Skeletal muscle cell (primary cell): ENCODE results near the gene PSMG3.

Experiments
- DNase-seq: peaks from one replicate; pipeline ENCODE4 v3.0.0-alpha.2; 2010; ENCODE audit warnings: low read depth
- H3K4me3 ChIP-seq: 2 replicates; pipeline ENCODE4 v1.5.1; 2011; ENCODE audit warnings: low read depth, mild to moderate bottlenecking, control low read depth, low read length, moderate library complexity

Gene PSMG3

DNA sequence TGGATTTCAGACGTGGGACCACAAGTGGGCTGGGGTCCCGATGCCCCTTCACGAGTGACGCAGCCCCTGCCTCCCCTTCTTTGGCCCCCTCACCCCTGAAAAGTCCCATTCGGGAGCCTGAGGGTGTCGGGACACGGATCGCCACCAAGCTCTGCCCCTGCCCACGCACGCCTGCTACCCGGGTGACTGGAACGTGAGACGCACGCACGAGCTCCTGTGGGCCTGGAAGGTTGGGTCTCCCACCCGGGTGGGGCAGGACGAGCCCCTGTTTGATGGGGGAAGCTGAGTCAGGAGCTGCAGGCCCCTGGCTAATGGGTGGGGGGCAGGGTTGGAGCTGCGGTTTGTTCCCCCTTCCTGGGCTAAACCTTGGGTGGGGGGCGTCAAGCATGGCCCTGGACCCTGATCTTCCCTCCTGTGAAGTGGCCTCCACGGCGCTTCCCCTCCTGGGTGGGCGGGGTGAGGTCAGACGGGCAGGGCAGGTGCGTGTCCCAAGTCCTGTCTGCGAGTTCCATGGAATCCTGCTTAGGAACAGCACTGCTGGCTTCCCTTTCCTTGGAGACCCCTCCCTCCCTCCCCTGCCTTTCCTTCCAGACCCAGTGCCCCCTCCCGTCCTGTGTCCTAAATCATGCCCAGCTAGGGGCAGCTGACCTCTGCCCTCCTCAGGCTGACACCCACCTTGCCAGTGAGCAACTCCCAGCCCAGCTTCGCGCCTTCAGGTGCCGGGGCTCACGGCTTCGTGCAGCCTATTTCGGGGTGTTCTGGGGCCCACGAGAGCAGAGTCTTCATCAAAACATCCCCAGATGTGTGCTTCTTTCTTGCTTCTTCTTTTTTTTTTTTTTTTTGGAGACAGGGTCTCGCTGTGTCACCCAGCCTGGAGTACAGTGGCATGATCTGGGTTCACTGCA lies 8.5 kb downstream of the PSMG3 start:
- H3K4me3 ChIP-seq, result no peak overlapping the region
- DNase-seq, result no peak

DNA sequence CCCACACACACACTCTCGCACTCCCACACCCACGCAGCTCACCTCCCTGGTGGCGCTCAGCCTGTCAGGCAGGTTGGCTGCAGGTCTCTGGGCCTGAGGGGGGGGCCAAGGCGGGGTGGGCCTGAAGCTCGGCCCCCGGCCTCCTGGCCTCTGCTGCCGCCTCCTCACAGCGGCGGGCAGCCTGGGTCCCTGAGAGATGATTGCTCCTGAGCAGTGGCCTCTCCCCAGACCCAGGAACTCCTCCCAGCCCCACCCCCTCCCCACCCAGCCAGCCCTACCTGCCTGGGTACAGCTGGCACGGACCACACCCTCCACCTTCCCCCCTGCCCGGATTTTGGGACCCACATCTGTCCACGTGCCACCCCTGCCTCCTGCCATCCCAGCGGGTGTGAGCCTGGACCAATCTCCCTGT lies 9.2 kb downstream of the PSMG3 start:
- no peak overlapping the region for H3K4me3 ChIP-seq
- no peak for DNase-seq

DNA sequence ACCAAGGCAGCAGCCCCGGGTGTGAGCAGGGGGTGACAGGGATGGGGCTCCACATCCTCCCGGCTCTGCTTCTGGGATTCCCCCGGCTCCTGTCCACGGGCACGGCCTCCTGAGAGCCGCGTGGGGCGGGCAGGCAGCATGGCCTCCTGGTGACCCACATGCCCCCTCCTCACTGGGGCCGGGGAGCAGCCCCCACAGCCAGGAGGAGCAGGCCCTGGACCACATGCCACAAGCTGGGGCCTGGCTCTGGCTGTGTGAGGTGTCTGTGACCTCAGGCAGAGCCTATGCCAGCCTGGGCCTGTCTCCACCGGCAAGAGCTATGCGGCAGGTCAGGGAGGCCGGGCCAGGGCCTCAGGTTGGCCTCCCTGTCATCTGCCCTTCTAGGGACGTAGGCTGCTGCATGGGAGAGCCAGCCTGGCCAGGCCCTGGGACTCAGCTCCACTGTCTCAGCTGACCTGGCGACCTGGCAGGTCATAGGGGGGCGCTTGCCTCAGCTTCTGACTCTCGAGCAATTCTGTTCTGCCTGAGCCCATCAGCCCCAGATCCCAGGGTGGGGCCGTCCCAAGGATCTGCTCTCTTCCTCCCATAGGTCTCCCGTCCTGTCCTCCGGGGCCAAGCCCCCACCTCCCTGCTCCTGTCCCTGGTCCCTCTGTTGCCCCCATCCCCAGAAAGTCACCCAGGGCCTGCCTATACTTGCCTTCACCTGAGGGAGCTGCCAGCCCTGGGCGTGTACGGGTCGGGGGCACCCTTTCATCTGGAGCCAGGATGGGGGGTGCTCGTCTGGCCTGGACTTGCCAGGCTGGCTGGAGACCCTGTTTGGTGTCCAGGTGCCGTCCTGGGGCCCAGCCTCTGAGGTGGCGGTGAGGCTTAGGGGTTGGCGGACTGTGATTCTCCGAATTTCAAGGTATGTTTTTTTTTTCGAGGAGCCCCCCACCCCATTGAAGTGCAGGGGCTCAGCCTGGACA lies 9.9 kb downstream of the PSMG3 start:
- no peak overlapping the region for H3K4me3 ChIP-seq
- no peak for DNase-seq

DNA sequence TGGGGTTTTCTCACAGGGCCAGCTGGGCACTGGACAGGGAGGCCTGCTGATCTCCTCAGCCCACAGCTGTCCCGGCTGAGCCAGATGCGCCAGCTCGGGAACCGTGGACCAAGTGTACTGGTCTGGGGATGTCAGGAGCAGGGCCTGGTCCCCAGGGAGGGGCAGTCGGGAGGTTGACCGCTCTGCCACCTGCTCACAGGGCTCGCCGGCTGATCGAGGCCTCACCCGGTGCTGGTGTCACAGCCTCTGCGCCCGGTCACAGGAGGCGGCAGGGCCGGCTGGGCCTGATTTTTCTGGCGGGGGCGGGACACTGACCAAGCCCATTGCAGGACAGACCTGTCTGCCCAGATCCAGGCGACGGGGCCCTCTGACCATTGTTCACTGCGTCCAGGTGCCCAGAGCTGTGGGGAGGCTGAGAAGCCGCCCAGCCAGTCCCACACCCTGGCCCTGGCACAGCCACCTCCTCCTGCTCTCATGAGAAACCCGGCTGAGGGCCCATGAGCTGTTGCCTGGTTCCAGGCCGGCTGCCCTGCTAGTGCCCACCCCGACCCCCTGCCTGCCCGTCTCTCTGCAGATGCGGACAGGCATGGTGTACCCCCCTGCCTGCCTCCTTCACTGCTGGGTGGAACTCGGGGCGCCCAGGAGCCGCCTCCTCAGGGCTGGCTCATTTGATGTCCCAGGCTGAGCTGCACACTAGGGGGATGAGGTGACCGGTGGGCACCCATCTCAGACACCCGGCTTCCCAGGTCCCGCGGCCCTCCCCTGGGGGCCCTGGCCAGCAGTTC lies 10.8 kb downstream of the PSMG3 start:
- DNase-seq, result no peak
- no peak overlapping the region for H3K4me3 ChIP-seq

DNA sequence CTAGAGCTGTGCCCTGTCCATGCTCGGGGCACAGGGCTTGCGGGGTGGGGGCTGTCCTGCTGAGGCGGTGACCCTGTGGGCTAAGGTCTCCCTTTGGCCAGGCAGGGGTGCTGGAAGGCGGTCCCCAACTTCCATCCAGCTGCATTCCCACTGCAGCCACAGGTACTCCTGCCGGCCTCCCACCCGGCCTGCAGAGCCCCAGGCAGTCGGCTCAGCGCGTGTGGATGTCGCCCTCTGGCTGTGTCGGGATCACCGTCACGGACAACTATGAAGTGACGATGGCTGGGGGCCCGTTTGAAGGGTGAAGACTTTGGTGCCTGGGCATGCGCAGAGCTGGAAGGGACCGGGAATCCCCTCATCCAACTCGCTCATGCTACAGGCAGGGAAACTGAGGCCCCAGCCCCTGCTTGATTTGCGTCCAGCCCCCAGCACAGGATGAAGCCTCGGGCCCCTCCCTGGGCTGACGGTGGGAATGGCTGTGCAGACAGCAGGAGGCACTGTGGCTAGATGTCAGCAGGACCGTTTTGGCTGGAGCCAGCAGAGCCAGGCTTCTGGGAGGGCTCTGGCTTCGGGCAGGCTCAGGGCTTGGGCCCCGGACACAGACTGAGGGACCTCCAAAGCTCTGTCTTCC lies 11.5 kb downstream of the PSMG3 start:
- no peak for DNase-seq
- H3K4me3 ChIP-seq, result no peak overlapping the region

DNA sequence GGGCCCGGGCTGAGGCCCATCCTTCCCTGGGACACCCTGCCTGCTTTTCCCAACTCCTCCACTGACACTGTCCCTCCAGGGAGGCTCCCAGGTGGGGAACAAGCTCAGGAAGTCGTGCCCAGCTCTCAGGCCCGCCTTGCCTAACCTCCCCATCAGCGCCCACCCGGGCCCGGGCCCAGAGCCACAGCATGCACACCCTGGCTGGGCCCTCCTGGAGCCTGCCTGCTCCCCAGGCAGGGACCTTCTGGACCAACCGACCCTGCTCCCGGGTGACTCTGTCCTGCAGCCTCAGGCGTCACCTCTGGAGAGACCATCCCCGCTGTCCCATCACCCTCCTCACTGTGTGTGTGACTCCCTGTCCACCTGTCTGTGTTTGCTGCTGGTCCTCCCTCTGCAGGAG lies 12.1 kb downstream of the PSMG3 start:
- DNase-seq, result no peak
- no peak overlapping the region for H3K4me3 ChIP-seq

DNA sequence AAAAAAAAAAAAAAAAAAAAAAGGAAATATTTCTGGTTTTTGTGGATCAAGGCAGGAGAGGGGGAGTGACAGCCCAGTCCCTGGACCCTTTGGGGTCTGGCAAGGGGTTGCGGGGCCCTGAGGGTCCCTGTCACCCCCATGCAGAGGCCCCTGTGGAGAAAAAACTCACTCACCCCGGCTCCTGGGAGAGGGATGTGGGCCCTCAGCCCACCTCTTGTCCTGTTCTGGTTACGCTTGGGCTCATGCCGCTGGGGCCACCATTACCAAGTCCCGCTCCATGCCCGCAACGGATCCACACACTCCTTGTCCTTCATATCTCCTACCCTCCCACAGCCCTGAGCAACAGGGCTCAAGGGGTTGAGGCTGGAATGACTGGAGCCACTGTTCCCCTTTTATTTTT lies 12.8 kb downstream of the PSMG3 start:
- no peak overlapping the region for H3K4me3 ChIP-seq
- DNase-seq, result no peak

DNA sequence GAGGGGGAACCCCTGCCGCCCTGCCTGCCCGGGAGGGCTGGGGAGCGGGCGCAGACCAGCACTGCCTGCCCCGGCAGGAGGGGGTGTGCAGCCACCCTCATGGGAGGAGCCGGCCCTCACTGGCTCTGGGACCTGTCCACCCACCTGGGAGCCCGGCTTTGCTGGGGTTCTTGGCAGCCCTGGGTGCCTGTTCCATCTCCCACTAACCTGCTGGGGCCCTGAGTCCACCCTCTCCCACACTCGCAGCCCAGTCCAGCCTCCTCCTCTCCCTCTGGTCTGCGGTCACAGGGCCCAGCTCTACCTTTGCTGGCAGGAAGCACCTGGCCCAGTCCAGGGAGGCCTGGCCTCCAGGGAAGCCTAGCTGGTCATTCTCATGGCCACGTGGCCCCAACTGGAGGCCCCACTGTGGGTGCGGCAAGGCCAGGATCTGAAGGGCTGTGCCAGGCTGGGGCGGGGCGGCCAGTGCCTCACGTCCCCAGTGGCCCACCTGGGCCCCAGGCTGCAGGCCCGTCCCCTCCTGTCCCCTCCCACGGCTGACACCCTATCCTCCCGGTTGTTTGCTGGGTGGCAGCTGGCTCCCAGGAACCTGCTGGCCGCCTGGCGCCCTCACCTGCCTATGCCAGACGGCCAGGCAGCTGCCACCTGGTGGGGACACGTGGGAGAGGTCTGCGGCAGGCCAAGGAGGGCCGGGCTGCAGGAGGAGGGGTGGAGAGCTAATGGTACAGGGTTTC lies 13.9 kb downstream of the PSMG3 start, which contains the start of gene TMEM184A:
Gene TMEM184A (minus strand): TSS at position 393 of the 731 bp plus-strand sequence. CDS start 721 bp downstream, outside the sequence.
- no peak for DNase-seq
- no peak within 1 kb of the TSS for H3K4me3 ChIP-seq

DNA sequence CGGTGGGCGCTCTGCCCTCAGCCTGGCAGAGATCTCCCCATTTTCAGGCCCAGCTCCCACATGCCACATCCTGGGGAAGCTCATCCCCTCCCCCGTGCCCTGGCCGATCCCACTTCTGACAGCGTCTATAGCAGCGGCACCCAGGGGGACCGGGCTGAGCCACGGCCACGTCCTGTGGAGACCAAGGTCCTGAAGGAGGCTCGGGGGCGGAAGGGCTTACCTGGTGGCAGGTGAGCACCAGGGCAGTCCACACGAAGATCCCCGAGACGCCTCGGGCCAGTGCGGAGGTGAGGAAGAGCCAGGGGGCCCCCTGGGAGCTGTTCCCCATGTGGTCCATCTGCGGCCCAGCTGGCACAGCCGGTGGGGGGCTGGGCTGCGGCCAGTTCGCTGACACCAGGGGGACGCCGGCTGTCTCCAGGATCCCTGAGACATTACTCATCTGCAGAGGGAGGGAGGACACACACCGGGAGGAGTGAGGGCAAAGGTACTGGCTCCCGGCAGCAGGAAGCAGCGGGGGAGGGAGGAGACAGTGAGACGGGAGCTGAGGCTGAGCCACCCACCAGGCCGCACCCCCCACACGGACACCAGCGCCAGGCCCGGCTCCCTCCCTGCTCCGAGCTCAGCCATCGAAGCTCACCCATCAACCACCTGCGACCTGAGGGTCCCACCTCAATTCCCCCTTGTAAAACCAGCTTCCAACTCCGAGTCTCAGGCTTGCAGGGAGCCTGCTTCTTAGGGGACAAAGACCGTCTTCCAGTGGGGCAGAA lies 14.6 kb downstream of the PSMG3 start:
- DNase-seq, result peak; percentile 78
- no peak overlapping the region for H3K4me3 ChIP-seq

DNA sequence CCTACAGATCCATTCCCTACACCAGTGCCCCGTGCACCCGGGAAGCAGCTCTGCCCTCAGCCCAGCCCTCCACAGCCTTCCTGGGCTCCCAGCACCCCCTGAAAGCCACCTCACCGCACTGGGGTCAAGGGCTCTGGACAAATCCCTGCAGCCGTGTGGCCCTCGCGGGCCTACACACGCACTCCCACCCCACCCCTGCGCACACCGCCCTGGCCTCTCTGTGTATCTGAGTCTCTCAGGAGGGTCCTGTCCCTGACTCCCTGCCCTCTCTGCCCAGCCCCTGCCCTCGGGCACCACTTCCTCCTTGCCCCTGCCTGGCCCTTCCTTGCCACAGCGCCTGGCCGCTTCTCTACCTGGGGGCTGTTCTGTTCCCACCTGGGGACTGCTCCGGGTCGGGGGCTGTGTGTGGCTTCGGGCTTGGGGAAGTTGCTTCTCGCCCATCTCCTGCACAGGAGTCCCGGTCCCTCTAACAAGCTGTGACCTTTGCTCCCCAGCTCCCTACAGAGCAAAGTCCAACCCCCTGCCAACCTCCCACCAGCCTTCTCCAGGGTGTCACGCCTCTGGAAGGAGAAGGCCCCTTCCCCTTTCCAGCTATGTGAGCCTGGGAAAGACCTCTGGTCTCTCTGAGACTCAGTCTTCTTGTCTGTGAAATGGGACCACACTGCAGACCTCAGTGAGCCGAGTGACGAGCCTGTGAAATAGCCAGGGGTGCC lies 15.3 kb downstream of the PSMG3 start:
- DNase-seq, result no peak
- no peak overlapping the region for H3K4me3 ChIP-seq

DNA sequence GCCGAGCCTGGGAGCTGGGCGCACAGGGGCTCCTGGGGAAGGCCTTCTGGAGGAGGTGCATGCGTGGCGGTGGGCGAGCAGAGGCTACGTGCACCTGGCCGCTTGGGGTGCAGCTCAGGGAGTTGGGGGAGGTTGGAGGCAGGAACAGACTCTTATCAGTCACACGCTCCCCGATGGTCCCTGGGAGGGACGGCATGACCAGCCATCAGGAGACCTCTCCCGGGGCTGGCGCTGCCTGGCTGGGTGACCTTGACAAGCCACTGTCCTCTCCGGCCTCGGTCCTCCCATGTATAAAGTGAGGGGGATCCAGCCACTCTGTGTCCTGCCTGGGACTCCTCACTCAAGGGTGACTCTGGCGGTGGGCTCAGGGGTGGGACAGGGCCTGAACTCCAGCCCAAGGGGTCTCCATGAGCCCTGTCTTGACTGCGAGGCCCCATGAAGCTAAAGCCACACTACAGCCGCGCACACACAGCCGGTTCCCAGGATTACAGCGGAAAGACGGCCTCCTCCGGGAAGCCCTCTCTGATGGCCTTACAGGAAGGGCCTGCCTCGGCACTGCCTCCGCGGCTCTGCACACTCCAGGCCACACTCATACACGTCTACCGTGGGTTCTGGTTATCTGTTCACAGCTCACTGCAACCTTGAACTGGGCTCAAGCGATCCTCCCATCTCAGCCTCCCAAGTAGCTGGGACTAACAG lies 16.2 kb downstream of the PSMG3 start:
- no peak for DNase-seq
- no peak overlapping the region for H3K4me3 ChIP-seq

DNA sequence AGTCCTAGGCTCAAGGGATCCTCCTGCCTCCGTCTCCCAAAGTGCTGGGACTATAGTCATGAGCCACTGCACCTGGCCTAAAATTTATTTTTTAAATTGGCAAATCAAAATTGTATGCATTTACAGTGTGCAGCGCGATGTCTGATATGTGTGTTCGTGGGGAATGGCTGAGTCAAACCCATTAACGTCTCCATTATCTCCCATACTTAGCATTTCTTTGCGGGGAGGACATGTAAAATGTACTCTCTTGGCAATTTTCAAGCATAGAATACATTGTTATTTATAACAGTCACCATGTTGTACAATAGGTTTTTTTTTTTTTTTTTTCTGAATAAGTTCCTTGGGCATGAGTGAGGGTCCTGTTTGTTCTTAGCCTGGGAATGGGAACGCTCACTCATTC lies 17.6 kb downstream of the PSMG3 start:
- DNase-seq, result no peak
- no peak overlapping the region for H3K4me3 ChIP-seq

DNA sequence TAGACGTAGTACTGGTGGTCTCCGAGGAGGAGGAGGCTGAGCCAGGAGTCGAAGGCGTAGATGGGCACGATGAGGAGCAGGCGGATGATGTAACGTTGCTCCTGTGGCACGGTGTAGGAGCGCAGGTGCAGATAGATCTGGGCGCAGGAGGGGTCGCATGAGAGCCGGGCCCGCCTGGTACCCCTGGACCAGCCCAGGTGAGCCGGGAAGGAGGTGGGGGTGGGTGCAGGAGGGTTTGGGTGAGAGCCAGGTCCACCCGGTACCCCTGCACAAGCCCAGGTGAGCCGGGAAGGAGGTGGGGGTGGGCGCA lies 19.0 kb downstream of the PSMG3 start:
- no peak overlapping the region for H3K4me3 ChIP-seq
- no peak for DNase-seq

DNA sequence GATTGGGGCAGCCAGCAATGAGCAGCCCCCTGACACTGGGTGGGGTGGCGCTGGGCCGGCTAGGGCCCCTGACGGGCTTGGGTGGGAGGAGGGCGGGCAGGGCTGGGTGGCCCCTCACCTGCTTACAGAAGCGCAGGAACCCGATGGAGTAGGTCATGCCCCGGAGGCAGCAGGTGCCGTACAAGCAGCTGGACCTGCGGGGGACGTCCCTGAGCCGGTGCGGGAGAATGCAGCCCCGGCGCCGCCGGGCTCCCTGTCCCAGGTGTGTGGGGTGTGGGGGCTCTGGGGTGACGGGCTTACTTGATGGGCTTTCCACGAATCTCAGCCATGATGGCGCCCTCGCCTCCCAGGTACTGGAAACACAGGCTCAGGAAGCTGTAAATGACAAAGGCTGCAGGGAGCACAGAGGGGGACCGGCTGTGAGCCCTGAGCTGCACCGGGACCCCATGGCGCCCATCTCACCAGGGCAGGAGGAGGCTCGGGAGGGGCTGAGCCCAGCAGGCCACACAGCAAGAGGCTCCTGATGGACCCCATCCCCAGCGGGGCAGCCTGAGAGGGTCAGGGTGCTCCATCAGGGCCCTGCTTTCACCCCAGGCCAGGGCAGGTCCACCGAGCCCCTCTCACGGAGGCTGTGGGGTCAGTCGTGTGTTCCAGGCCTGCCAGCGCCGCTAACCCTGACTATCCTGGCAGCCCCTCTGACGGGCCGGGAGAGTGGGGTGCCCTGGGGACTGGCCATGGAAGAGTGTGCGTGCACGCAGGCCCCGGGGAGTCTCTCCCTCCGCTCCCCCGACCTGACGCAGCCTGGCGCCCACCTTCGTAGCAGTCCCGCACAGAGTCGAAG lies 19.6 kb downstream of the PSMG3 start:
- H3K4me3 ChIP-seq, result no peak overlapping the region
- no peak for DNase-seq

DNA sequence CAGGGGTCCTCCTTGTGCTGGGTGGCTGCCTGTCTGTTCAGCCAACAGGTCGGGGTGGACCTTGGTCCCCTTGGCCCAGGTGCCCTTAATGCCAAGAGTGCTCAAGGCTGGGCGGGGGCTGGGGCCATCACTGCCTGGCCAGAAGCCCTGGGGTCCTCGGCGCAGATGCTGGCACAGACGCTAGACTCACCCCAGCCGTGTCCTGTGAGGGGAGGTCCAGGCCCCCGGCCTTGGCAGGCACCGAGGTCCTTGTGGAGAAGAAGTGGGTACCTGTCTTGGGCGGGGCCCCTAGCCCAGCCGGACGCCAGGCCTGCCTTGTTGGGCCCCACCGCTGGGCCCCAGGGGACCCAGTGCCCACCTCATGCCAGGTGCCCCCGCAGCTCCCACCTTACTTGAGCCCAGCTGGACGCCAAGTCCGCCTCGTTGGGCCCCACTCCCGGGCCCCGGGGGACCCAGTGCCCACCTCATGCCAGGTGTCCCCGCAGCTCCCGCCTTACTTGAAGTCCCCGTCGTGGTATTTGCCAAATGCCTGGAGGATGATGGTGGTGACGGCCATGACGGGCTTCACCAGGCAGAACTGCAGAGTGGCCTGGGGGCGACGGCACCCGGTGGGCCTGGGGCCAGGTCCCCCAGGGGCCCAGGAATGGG lies 20.4 kb downstream of the PSMG3 start:
- H3K4me3 ChIP-seq, result no peak overlapping the region
- no peak for DNase-seq
